Measurements from ENCODE around the gene IKZF1.

Gene IKZF1

DNA sequence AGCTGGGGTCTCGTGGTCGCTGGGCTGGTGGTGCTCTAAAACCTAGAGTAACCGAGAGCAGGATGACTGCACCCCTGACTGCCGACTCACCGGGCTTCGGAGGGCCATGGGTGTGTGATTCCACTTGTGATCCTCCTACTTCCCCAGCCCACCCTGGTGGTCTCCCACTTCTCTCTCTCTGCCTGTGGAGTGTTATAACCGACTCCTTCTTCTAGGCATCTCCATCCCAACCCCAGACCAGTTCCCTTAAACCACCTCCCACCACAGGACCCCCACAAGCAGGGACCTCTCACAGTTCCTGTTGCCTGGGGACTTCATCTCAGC lies 52.4 kb downstream of the IKZF1 start:
- no peak overlapping the region for H3K4me3 ChIP-seq (ENCODE audit: control insufficient read depth, low read depth, low read length)
- TF ChIP-seq, protein P1, sequence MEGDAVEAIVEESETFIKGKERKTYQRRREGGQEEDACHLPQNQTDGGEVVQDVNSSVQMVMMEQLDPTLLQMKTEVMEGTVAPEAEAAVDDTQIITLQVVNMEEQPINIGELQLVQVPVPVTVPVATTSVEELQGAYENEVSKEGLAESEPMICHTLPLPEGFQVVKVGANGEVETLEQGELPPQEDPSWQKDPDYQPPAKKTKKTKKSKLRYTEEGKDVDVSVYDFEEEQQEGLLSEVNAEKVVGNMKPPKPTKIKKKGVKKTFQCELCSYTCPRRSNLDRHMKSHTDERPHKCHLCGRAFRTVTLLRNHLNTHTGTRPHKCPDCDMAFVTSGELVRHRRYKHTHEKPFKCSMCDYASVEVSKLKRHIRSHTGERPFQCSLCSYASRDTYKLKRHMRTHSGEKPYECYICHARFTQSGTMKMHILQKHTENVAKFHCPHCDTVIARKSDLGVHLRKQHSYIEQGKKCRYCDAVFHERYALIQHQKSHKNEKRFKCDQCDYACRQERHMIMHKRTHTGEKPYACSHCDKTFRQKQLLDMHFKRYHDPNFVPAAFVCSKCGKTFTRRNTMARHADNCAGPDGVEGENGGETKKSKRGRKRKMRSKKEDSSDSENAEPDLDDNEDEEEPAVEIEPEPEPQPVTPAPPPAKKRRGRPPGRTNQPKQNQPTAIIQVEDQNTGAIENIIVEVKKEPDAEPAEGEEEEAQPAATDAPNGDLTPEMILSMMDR (conservative IDR thresholded peaks at IDR 0.05; ENCODE audit: control insufficient read depth, insufficient read depth, low read depth, low read length) = no peak
- DNase-seq (ENCODE audit: low read depth) = no peak

DNA sequence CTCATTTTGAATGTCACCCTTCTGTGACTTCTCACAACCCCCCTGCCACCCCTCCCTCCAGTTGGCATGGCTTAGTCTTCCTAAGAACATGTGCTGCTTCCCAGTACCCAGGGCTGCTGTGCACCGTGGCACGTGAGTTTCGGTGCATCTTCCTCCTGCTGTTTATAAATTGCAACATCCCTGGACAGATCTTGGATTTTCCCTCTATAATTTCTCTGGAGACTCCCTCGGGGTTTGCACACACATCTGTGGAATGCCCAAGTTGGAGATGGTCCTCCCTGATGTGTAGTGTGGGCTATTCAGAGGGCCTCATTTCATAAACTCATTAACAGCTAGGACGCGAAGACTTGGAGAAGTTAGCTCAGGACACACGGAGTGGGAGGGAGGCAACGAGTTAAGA lies 52.9 kb downstream of the IKZF1 start:
- H3K4me3 ChIP-seq (ENCODE audit: control insufficient read depth, low read depth, low read length) = no peak overlapping the region
- TF ChIP-seq, protein P1 (conservative IDR thresholded peaks at IDR 0.05; ENCODE audit: control insufficient read depth, insufficient read depth, low read depth, low read length) = no peak
- DNase-seq (ENCODE audit: low read depth) = peak; percentile 4

DNA sequence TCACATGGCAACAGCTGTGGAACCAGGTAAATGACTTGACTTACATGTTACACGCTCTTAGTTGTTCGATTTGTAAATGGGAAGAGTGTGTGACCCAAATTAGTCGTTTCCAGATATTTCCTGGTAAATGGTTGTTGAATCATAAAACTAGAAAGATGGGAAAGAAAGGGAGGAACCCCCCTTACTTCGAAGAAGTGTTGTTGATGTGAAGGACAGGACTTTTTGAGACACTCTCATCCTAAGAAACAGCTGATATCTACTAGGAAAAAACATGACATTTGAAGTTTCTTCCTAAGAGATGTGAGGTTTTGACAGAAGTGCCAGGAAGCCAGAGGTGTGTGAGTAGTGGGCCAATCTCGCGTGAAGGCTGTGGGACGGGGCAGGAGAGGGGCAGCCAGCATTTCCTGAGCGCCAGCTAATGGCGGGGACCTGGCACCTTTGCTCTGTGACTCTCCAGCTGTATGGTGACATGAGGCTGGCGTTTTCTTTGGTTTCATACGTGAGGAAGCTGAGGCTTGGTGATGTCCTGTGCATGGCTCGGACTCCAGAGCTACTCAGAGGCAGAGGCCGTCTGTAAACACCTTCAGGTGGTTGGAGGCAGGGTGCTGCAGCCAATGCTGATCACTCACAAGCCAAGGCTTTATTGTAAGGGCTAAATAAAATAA lies 53.7 kb downstream of the IKZF1 start:
- no peak for DNase-seq (ENCODE audit: low read depth)
- no peak overlapping the region for H3K4me3 ChIP-seq (ENCODE audit: control insufficient read depth, low read depth, low read length)
- TF ChIP-seq, protein P1 (conservative IDR thresholded peaks at IDR 0.05; ENCODE audit: control insufficient read depth, insufficient read depth, low read depth, low read length) = no peak

DNA sequence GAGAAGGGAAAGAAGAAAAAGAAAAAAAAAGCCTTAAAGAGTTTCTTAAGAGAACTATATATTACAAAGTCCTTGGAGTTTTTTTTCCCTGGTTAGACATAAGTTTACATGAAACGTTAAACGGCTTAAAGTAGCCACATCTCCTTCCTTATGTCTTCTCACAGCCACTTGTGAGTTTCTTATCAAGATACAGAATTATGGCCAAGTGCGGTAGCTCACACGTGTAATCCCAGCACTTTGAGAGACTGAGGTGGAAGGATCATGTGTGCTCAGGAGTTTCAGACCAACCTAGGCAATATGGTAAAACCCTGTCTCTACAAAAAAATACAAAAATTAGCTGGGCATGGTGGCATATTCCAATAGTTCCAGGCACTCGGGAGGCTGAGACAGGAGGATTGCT lies 54.3 kb downstream of the IKZF1 start:
- DNase-seq (ENCODE audit: low read depth) = no peak
- TF ChIP-seq, protein P1 (conservative IDR thresholded peaks at IDR 0.05; ENCODE audit: control insufficient read depth, insufficient read depth, low read depth, low read length) = no peak
- H3K4me3 ChIP-seq (ENCODE audit: control insufficient read depth, low read depth, low read length) = no peak overlapping the region

DNA sequence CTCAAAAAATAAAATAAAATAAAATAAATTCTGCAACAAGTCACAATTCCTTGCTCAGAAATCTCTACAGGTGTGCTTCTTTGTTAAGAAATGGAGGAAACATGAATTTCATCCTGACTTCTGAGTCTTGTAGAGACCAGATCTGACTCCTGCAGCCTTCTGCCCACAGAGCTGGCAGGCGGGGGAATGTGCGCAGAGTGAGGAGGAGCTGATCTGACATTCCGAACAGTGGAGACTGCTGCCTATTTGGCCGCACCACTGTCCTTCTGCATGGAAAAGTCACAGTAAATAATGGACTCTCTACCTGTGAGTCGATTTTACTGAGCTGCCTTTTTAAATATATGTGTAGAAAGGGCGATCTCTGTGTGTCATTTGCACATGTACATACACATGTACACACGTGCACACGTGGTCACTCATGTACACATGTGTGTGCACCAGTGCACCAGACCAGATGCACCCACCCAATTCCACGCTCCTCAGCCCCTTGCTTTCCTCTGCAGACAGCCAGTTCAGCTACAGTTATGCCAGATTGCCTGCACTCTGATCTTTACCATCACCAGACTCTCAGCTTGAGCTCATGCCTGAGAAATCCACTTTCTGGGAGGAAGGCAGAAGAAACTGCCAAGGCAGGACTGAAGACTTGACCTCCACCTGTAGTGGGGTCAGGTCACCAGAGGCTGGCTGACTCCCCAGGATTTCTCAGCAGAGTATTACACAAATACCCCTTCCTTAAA lies 54.9 kb downstream of the IKZF1 start:
- TF ChIP-seq, protein P1 (conservative IDR thresholded peaks at IDR 0.05; ENCODE audit: control insufficient read depth, insufficient read depth, low read depth, low read length) = no peak
- no peak for DNase-seq (ENCODE audit: low read depth)
- no peak overlapping the region for H3K4me3 ChIP-seq (ENCODE audit: control insufficient read depth, low read depth, low read length)

DNA sequence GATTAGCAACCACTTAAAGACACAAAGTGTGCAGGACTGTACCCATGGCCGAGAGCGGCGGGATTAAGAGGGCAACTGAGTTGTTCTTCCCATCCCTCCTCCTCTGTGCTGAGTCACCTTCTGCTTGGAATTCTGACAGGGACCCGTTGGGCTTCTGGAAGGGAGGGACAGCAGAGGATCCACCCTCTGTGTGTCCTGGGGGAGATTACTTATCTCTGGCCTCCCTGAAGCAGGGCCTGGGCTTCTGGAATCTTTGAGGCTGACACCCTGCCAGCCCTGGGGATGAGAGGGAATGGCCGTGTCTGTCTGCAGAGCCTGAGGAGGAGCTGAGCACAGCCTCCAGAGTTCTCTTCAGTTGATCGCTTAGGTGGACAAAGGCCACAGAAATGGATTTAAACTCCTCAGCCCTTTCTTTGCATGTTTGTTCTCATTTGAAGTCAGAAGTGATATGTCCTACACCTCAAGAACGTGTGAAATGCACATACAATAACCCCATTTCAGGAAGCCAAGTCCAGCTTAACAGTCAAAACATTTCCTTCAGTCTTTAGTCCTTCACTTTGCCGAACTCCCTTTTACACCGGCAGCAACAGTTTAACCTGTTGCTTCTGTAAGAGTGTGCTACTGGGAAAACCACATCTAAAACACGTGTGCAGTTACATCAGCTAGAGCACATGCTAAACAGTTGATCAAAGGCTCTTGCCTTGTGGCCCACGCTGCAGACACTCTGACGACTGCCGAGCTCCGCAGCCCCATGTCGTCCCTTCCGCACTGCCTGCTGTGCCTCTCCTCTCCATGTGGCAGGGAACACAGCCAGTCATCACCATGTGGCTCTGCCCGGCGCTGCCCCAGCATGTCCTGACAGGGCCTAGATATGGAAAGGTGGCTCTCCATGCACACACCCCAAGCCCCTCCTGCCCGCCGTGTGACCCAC lies 55.7 kb downstream of the IKZF1 start:
- DNase-seq (ENCODE audit: low read depth) = peak; percentile 36
- TF ChIP-seq, protein P1 (conservative IDR thresholded peaks at IDR 0.05; ENCODE audit: control insufficient read depth, insufficient read depth, low read depth, low read length) = no peak
- H3K4me3 ChIP-seq (ENCODE audit: control insufficient read depth, low read depth, low read length) = no peak overlapping the region
